Fibroblast of the aortic adventitia (primary cell): ENCODE measurements around the gene NT5C3A. TPM values are rescaled to one million over a fixed set of nuclear protein-coding genes. Genes with fewer than 3 reads are reported as not detected.
"Not testable (repeated sequence)": the region's sequence is repeated elsewhere in the genome, so short reads cannot be mapped to it uniquely, and the experiment has no call there.

ENCODE experiments used
- DNase-seq: peaks from one replicate; pipeline ENCODE4 v3.0.0-alpha.2; 2010; ENCODE audit warnings: low read depth
- H3K4me3 ChIP-seq: 2 replicates; pipeline ENCODE4 v1.5.1; 2011; ENCODE audit warnings: low read depth, mild to moderate bottlenecking, control low read depth, low read length, moderate library complexity
- CTCF ChIP-seq: IDR thresholded peaks from 2 replicates; pipeline ENCODE4 v1.5.1; 2011; ENCODE audit warnings: mild to moderate bottlenecking, low read length, control low read depth, inconsistent platforms; ENCODE audit not compliant: insufficient read depth
- total RNA-seq: library from RNA; depleted of rRNA; stranded (reverse); fragments of >200 nt; gene quantifications from 2 replicates; pipeline ENCODE4 v1.2.3, GENCODE V29; 2012; ENCODE audit warnings: low replicate concordance

The NT5C3A gene
- total RNA-seq, 1 donor, result 26.8 TPM

GRCh38 chr7:32998361-32999171 lies 64.0 kb downstream of the NT5C3A start:
- not testable (repeated sequence) for H3K4me3 ChIP-seq
- peak; percentile 13 for TF ChIP-seq CTCF
- DNase-seq, result peak; percentile 94

GRCh38 chr7:32997956-32998355 lies 64.6 kb downstream of the NT5C3A start:
- H3K4me3 ChIP-seq, result not testable (repeated sequence)
- peak; percentile 28 for DNase-seq

- DNase-seq, H3K4me3 ChIP-seq: not testable (repeated sequence)
Observed at GRCh38 chr7:32992750-32993149, 69.8 kb downstream of the NT5C3A start.

- H3K4me3 ChIP-seq, DNase-seq: not testable (repeated sequence)
Observed at GRCh38 chr7:32991975-32992700, 70.4 kb downstream of the NT5C3A start.

- peak; percentile 82 for DNase-seq
- not testable (repeated sequence) for H3K4me3 ChIP-seq
Observed at GRCh38 chr7:32991068-32991585, 71.4 kb downstream of the NT5C3A start.

- DNase-seq, H3K4me3 ChIP-seq: not testable (repeated sequence)
Observed at GRCh38 chr7:32988148-32988547, 74.4 kb downstream of the NT5C3A start.

- not testable (repeated sequence) for H3K4me3 ChIP-seq, DNase-seq
Observed at GRCh38 chr7:32979902-32980301, 82.7 kb downstream of the NT5C3A start.

- not testable (repeated sequence) for H3K4me3 ChIP-seq
- DNase-seq, result peak; percentile 98
Observed at GRCh38 chr7:32979246-32979645, 83.3 kb downstream of the NT5C3A start.

GRCh38 chr7:32977159-32977558 lies 85.4 kb downstream of the NT5C3A start:
- not testable (repeated sequence) for H3K4me3 ChIP-seq, DNase-seq

GRCh38 chr7:32971967-32972366 lies 90.6 kb downstream of the NT5C3A start:
- DNase-seq, result not testable (repeated sequence)

GRCh38 chr7:32967268-32967582 lies 95.4 kb downstream of the NT5C3A start:
- DNase-seq, result peak; percentile 39
- not testable (repeated sequence) for H3K4me3 ChIP-seq

More at GRCh38 chr7:32971967-32972366, 90.6 kb downstream of the NT5C3A start:
- not testable (repeated sequence) for H3K4me3 ChIP-seq

GRCh38 chr7:32966489-32967267 lies 95.9 kb downstream of the NT5C3A start:
- H3K4me3 ChIP-seq, DNase-seq: not testable (repeated sequence)
